ENCODE data around the gene CGB3.

CGB3 gene

GRCh38 chr19:48975947-48976847, 47.9 kb downstream of the CGB3 start:
- in situ Hi-C loops (cut with MboI; ENCODE audit: low sequenced_read_pairs, unreplicated experiment), result no loop called here
- DNase-seq (ENCODE audit: low spot score), result peak; percentile 56
- TF ChIP-seq, protein P1, sequence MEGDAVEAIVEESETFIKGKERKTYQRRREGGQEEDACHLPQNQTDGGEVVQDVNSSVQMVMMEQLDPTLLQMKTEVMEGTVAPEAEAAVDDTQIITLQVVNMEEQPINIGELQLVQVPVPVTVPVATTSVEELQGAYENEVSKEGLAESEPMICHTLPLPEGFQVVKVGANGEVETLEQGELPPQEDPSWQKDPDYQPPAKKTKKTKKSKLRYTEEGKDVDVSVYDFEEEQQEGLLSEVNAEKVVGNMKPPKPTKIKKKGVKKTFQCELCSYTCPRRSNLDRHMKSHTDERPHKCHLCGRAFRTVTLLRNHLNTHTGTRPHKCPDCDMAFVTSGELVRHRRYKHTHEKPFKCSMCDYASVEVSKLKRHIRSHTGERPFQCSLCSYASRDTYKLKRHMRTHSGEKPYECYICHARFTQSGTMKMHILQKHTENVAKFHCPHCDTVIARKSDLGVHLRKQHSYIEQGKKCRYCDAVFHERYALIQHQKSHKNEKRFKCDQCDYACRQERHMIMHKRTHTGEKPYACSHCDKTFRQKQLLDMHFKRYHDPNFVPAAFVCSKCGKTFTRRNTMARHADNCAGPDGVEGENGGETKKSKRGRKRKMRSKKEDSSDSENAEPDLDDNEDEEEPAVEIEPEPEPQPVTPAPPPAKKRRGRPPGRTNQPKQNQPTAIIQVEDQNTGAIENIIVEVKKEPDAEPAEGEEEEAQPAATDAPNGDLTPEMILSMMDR (IDR thresholded peaks at IDR 0.05; ENCODE audit: borderline replicate concordance, control extremely low read depth, extremely low read depth, insufficient read depth, missing control alignments), result no peak

Measured in GM13976 (cell line).